HEK293 (cell line): Measurements from ENCODE around the gene CHRNA10.

ENCODE experiments used
- CTCF ChIA-PET: fragments of 350-600 bp; formaldehyde crosslinking; extraction: SDS; loops from one replicate; lab custom pipeline; 2021; ENCODE audit warnings: antibody characterized with exemption; lab: Yijun Ruan, JAX
- POLR2A ChIA-PET: fragments of 300-600 bp; formaldehyde crosslinking; extraction: SDS; loops from one replicate; lab custom pipeline; 2020; ENCODE audit warnings: antibody characterized with exemption, inconsistent platforms; lab: Yijun Ruan, JAX
- H3K27ac ChIP-seq: fragments of 200-500 bp; sonication (Bioruptor generic); 2 replicates; pipeline ENCODE4 v1.5.1; 2014; ENCODE audit warnings: low read depth, low read length, control low read depth, inconsistent platforms; ENCODE audit errors: extremely low read depth
- H3K36me3 ChIP-seq, 2 experiments: fragments of 200-500 bp in 1 of 2; sonication (Bioruptor generic) in 1 of 2; 1 replicate in 1 of 2; 2 replicates in 1 of 2; pipeline ENCODE4 v1.5.1; 2014 to 2017; ENCODE audit warnings: inconsistent platforms in 2 of 2, low read length in 2 of 2; ENCODE audit not compliant: control insufficient read depth in 2 of 2, insufficient read depth in 1 of 2
- H3K4me1 ChIP-seq: fragments of 200-500 bp; sonication (Bioruptor generic); 2 replicates; pipeline ENCODE4 v1.5.1; 2014; ENCODE audit warnings: mild to moderate bottlenecking, low read length, inconsistent platforms; ENCODE audit not compliant: control insufficient read depth, insufficient read depth
- H3K4me3 ChIP-seq: 2 replicates; pipeline ENCODE4 v1.5.1; 2011; ENCODE audit warnings: low read depth, mild to moderate bottlenecking, control low read depth, low read length, moderate library complexity
- H3K9me3 ChIP-seq: fragments of 200-500 bp; sonication (Bioruptor generic); 2 replicates; pipeline ENCODE4 v1.5.1; 2014; ENCODE audit warnings: low read depth, low read length, inconsistent platforms; ENCODE audit not compliant: control insufficient read depth, insufficient read depth
- MEIS1 ChIP-seq: sonication (generic); formaldehyde crosslinking; IDR thresholded peaks from 2 replicates; pipeline ENCODE4 v1.8.1; 2022; ENCODE audit warnings: missing genetic modification reagents, mild to moderate bottlenecking, borderline replicate concordance
- OSR2 ChIP-seq: fragments of 450-650 bp; formaldehyde crosslinking; IDR thresholded peaks from 2 replicates; pipeline ENCODE4 v1.5.1; 2016; ENCODE audit warnings: missing biosample characterization, missing genetic modification characterization
- RBAK ChIP-seq: fragments of 450-650 bp; formaldehyde crosslinking; IDR thresholded peaks from 2 replicates; pipeline ENCODE4 v1.5.1; 2016; ENCODE audit warnings: missing biosample characterization, missing genetic modification characterization
- YY1 ChIP-seq: fragments of 450-650 bp; formaldehyde crosslinking; IDR thresholded peaks from 2 replicates; pipeline ENCODE4 v1.5.1; 2018; ENCODE audit warnings: missing biosample characterization, missing genetic modification characterization
- ZFP41 ChIP-seq: fragments of 450-650 bp; formaldehyde crosslinking; IDR thresholded peaks from 2 replicates; pipeline ENCODE4 v1.5.1; 2016; ENCODE audit warnings: missing biosample characterization, missing genetic modification characterization, borderline replicate concordance
- ZNF133 ChIP-seq: fragments of 450-650 bp; formaldehyde crosslinking; IDR thresholded peaks from 2 replicates; pipeline ENCODE4 v1.5.1; 2016; ENCODE audit warnings: missing biosample characterization, missing genetic modification characterization
- ZNF138 ChIP-seq: fragments of 450-650 bp; formaldehyde crosslinking; IDR thresholded peaks from 2 replicates; pipeline ENCODE4 v1.5.1; 2016; ENCODE audit warnings: missing biosample characterization, missing genetic modification characterization, borderline replicate concordance
- ZNF202 ChIP-seq: fragments of 450-650 bp; formaldehyde crosslinking; IDR thresholded peaks from 2 replicates; pipeline ENCODE4 v1.5.1; 2016; ENCODE audit warnings: missing biosample characterization, missing genetic modification characterization, borderline replicate concordance
- ZNF416 ChIP-seq: fragments of 450-650 bp; formaldehyde crosslinking; IDR thresholded peaks from 2 replicates; pipeline ENCODE4 v1.5.1; 2016; ENCODE audit warnings: missing biosample characterization, missing genetic modification characterization
- ZNF501 ChIP-seq: fragments of 450-650 bp; formaldehyde crosslinking; IDR thresholded peaks from 2 replicates; pipeline ENCODE4 v1.5.1; 2016; ENCODE audit warnings: missing biosample characterization, missing genetic modification characterization
- ZNF548 ChIP-seq: fragments of 450-650 bp; formaldehyde crosslinking; IDR thresholded peaks from 2 replicates; pipeline ENCODE4 v1.5.1; 2016; ENCODE audit warnings: missing biosample characterization, missing genetic modification characterization
- ZNF555 ChIP-seq: fragments of 450-650 bp; formaldehyde crosslinking; conservative IDR thresholded peaks from 2 replicates; pipeline ENCODE4 v1.5.1; 2017; ENCODE audit warnings: missing biosample characterization, mild to moderate bottlenecking, missing genetic modification characterization, inconsistent platforms
- ZNF560 ChIP-seq: fragments of 450-650 bp; formaldehyde crosslinking; IDR thresholded peaks from 2 replicates; pipeline ENCODE4 v1.5.1; 2017; ENCODE audit warnings: missing biosample characterization, missing genetic modification characterization, borderline replicate concordance
- ZNF571 ChIP-seq: fragments of 450-650 bp; formaldehyde crosslinking; IDR thresholded peaks from 2 replicates; pipeline ENCODE4 v1.5.0; 2017; ENCODE audit warnings: missing biosample characterization, missing genetic modification characterization
- ZNF596 ChIP-seq: fragments of 450-650 bp; IDR thresholded peaks from 2 replicates; pipeline ENCODE4 v1.5.0; 2018; ENCODE audit warnings: missing biosample characterization, mild to moderate bottlenecking, missing genetic modification characterization, moderate library complexity
- ZNF600 ChIP-seq: fragments of 450-650 bp; formaldehyde crosslinking; IDR thresholded peaks from 2 replicates; pipeline ENCODE4 v1.5.1; 2016; ENCODE audit warnings: missing biosample characterization, missing genetic modification characterization
- ZNF626 ChIP-seq: fragments of 450-650 bp; sonication (Bioruptor Pico); formaldehyde crosslinking; IDR thresholded peaks from 2 replicates; pipeline ENCODE4 v1.5.1; 2018; ENCODE audit warnings: missing biosample characterization, missing genetic modification characterization, inconsistent platforms
- ZNF654 ChIP-seq: fragments of 450-650 bp; formaldehyde crosslinking; IDR thresholded peaks from 2 replicates; pipeline ENCODE4 v1.5.1; 2016; ENCODE audit warnings: low read depth, missing biosample characterization, missing genetic modification characterization
- ZNF664 ChIP-seq: fragments of 450-650 bp; formaldehyde crosslinking; IDR thresholded peaks from 2 replicates; pipeline ENCODE4 v1.5.1; 2016; ENCODE audit warnings: missing biosample characterization, missing genetic modification characterization
- ZNF677 ChIP-seq: fragments of 450-650 bp; IDR thresholded peaks from 2 replicates; pipeline ENCODE4 v1.5.0; 2018; ENCODE audit warnings: missing biosample characterization, mild to moderate bottlenecking, missing genetic modification characterization, moderate library complexity
- ZNF747 ChIP-seq: fragments of 450-650 bp; formaldehyde crosslinking; IDR thresholded peaks from 2 replicates; pipeline ENCODE4 v1.5.1; 2016; ENCODE audit warnings: missing biosample characterization, missing genetic modification characterization
- ZNF768 ChIP-seq: fragments of 450-650 bp; formaldehyde crosslinking; IDR thresholded peaks from 2 replicates; pipeline ENCODE4 v1.5.1; 2018; ENCODE audit warnings: missing biosample characterization, mild to moderate bottlenecking, missing genetic modification characterization
- ZNF791 ChIP-seq: fragments of 450-650 bp; formaldehyde crosslinking; IDR thresholded peaks from 2 replicates; pipeline ENCODE4 v1.5.1; 2016; ENCODE audit warnings: missing biosample characterization, missing genetic modification characterization
- ZSCAN30 ChIP-seq: fragments of 450-650 bp; IDR thresholded peaks from 2 replicates; pipeline ENCODE4 v1.5.1; 2018; ENCODE audit warnings: missing biosample characterization, mild to moderate bottlenecking, missing genetic modification characterization, moderate library complexity
- TF ChIP-seq, protein P1 (sequence below): fragments of 450-650 bp; formaldehyde crosslinking; IDR thresholded peaks from 2 replicates; pipeline ENCODE4 v1.5.1; 2017; ENCODE audit warnings: missing biosample characterization, mild to moderate bottlenecking, missing genetic modification characterization, moderate library complexity
- TF ChIP-seq, protein P2 (sequence below): fragments of 450-650 bp; formaldehyde crosslinking; IDR thresholded peaks from 2 replicates; pipeline ENCODE4 v1.5.0; 2017; ENCODE audit warnings: missing biosample characterization, missing genetic modification characterization, borderline replicate concordance

The CHRNA10 gene

DNA sequence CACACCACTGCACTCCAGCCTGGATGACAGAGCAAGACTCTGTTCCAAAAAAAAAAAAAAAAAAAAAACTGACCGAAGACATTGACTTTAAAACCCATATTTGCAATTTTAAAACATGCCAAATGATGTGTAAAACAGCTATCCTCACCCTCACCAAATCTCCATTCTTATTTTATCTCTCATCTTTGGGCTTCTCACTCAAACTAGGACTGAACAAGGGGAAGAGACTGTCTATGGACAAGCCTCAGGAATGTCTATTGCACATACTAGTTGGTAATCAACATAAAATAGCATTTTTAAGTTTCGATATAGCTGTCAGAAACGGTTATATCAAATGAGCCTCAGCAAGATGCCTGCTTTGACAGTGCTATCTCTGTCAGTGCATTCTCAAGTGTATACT is 7.9 kb upstream of the CHRNA10 start:
- no peak for TF ChIP-seq ZFP41 (tag by site-specific recombination)
- no peak for TF ChIP-seq ZNF747 (tag by site-specific recombination)
- no peak for TF ChIP-seq ZNF596
- no peak for TF ChIP-seq ZNF202 (tag by site-specific recombination)
- Histone ChIP-seq H3K27ac (no peak overlapping the region), H3K36me3 (peaks cover 6 to 97% of the 10 kb centered on the region in 2 experiments), H3K4me3 (no peak overlapping the region), H3K9me3 (no peaks in the 10 kb centered on the region), H3K4me1 (no peaks in the 10 kb centered on the region)
- POLR2A ChIA-PET, result no interaction called here
- CTCF ChIA-PET, result no interaction called here

DNA sequence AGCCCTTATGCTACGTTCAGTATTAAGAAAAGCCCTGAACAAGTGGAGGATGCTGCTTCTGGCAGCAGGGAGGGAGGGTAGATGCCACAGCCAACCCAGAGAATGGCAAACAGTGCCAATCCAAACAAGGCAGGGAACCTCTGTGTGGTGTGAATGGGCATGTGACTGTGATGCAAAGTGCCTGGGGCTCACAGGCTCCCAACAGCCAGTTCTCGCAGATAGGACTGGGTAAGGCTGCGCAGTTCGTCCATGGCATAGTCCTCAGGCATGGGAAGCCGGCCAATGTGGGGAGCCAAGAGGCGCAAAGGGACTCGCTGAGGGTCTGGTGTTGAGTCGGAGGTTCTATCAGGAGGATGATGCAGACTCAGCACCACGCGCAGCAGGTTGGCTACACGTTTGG is 4.8 kb upstream of the CHRNA10 start:
- TF ChIP-seq ZNF548 (tag by site-specific recombination) (no peak), ZNF664 (tag by site-specific recombination) (no peak), ZNF571 (no peak), ZNF791 (tag by site-specific recombination) (no peak), RBAK (no peak), ZNF600 (tag by site-specific recombination) (no peak), ZNF626 (tag by site-specific recombination) (no peak), ZNF202 (tag by site-specific recombination) (no peak), ZSCAN30 (tag by site-specific recombination) (no peak), ZNF555 (tag by site-specific recombination) (no peak), ZNF416 (tag by site-specific recombination) (no peak)
- TF ChIP-seq, protein P1, sequence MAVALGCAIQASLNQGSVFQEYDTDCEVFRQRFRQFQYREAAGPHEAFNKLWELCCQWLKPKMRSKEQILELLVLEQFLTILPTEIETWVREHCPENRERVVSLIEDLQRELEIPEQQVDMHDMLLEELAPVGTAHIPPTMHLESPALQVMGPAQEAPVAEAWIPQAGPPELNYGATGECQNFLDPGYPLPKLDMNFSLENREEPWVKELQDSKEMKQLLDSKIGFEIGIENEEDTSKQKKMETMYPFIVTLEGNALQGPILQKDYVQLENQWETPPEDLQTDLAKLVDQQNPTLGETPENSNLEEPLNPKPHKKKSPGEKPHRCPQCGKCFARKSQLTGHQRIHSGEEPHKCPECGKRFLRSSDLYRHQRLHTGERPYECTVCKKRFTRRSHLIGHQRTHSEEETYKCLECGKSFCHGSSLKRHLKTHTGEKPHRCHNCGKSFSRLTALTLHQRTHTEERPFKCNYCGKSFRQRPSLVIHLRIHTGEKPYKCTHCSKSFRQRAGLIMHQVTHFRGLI (tag by site-specific recombination), result no peak
- Histone ChIP-seq H3K27ac (no peak overlapping the region), H3K9me3 (no peaks in the 10 kb centered on the region), H3K4me3 (no peak overlapping the region), H3K36me3 (peaks cover 13 to 99% of the 10 kb centered on the region in 2 experiments), H3K4me1 (no peaks in the 10 kb centered on the region)
- ChIA-PET CTCF (no interaction called here), POLR2A (no interaction called here)

DNA sequence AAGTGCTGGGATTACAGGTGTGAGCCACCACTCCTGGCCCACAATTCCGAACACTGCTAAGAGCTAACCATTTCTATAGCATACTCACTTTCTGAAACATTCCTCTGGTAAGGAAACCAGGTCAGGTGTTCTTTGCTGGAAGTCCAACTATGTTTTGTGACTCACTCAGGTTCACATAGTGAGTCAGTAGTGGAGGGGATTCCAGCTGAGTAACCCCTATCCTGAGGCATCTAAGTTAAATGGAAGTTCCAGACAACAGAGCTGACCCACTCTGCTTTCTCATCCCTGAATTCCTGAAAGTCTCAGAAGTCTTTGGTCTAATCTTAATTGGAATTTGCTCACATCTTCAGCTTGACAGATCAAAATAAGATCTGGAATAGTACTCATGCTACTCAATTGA is 3.0 kb upstream of the CHRNA10 start:
- POLR2A ChIA-PET, result no interaction called here

More for the DNA sequence above, 3.0 kb upstream of the CHRNA10 start:
- Histone ChIP-seq H3K27ac (no peak overlapping the region), H3K4me1 (no peaks in the 10 kb centered on the region), H3K36me3 (peaks cover 13 to 99% of the 10 kb centered on the region in 2 experiments), H3K9me3 (no peaks in the 10 kb centered on the region), H3K4me3 (no peak overlapping the region)
- CTCF ChIA-PET, result interaction anchor here (0.8 to 1.0 kb wide), 2 partner anchors 24 to 135 kb away, joined by 3 read pairs; partner anchors contain the start of gene PGAP2
- no peak for TF ChIP-seq ZNF747 (tag by site-specific recombination)
- TF ChIP-seq, protein P2, sequence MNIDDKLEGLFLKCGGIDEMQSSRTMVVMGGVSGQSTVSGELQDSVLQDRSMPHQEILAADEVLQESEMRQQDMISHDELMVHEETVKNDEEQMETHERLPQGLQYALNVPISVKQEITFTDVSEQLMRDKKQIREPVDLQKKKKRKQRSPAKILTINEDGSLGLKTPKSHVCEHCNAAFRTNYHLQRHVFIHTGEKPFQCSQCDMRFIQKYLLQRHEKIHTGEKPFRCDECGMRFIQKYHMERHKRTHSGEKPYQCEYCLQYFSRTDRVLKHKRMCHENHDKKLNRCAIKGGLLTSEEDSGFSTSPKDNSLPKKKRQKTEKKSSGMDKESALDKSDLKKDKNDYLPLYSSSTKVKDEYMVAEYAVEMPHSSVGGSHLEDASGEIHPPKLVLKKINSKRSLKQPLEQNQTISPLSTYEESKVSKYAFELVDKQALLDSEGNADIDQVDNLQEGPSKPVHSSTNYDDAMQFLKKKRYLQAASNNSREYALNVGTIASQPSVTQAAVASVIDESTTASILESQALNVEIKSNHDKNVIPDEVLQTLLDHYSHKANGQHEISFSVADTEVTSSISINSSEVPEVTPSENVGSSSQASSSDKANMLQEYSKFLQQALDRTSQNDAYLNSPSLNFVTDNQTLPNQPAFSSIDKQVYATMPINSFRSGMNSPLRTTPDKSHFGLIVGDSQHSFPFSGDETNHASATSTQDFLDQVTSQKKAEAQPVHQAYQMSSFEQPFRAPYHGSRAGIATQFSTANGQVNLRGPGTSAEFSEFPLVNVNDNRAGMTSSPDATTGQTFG, result no peak
- TF ChIP-seq ZNF133 (tag by site-specific recombination), result no peak
- TF ChIP-seq ZNF138 (tag by site-specific recombination), result no peak
- TF ChIP-seq YY1 (tag by site-specific recombination), result no peak
- no peak for TF ChIP-seq ZNF768 (tag by site-specific recombination)
- no peak for TF ChIP-seq ZNF501 (tag by site-specific recombination)
- no peak for TF ChIP-seq MEIS1 (CRISPR knock-in tag)
- no peak for TF ChIP-seq ZNF560 (tag by site-specific recombination)
- TF ChIP-seq ZNF677 (tag by site-specific recombination), result no peak
- TF ChIP-seq ZNF654 (tag by site-specific recombination), result no peak
- no peak for TF ChIP-seq OSR2 (tag by site-specific recombination)
